T-helper 1 cell (primary cell): ENCODE results near the gene TRMT44.
"Not testable (repeated sequence)": the region's sequence is repeated elsewhere in the genome, so short reads cannot be mapped to it uniquely, and the experiment has no call there.

Experiments used
- DNase-seq, 5 donors: peaks; one replicate each; pipeline ENCODE4 v3.0.0-alpha.2; 2012 to 2020

Gene TRMT44

GRCh38 chr4:8471211-8471875 lies 30.8 kb downstream of the TRMT44 start:
- no peak for DNase-seq

- no peak for DNase-seq
Measured at GRCh38 chr4:8472158-8472688, 31.6 kb downstream of the TRMT44 start.

GRCh38 chr4:8472689-8473197 lies 32.2 kb downstream of the TRMT44 start:
- no peak for DNase-seq

GRCh38 chr4:8473198-8473919 lies 32.8 kb downstream of the TRMT44 start:
- no peak for DNase-seq

GRCh38 chr4:8473920-8474590 lies 33.5 kb downstream of the TRMT44 start:
- DNase-seq = no peak

GRCh38 chr4:8474856-8475255 lies 34.3 kb downstream of the TRMT44 start:
- no peak for DNase-seq

- DNase-seq = no peak
Measured at GRCh38 chr4:8475751-8476575, 35.4 kb downstream of the TRMT44 start.

- no peak for DNase-seq
Measured at GRCh38 chr4:8477095-8477635, 36.6 kb downstream of the TRMT44 start.

- no peak for DNase-seq
Measured at GRCh38 chr4:8477676-8478075, 37.1 kb downstream of the TRMT44 start.

GRCh38 chr4:8478371-8478770 lies 37.8 kb downstream of the TRMT44 start:
- no peak for DNase-seq

GRCh38 chr4:8478801-8479744 lies 38.5 kb downstream of the TRMT44 start:
- peak in 1 of 5 donors; percentile 24 for DNase-seq

GRCh38 chr4:8480221-8480620 lies 39.6 kb downstream of the TRMT44 start:
- DNase-seq = no peak

GRCh38 chr4:8486643-8487042 lies 46.1 kb downstream of the TRMT44 start:
- DNase-seq = not testable (repeated sequence)

GRCh38 chr4:8488791-8489369 lies 48.3 kb downstream of the TRMT44 start:
- no peak for DNase-seq

GRCh38 chr4:8491478-8491877 lies 50.9 kb downstream of the TRMT44 start:
- not testable (repeated sequence) for DNase-seq

GRCh38 chr4:8492174-8492573 lies 51.6 kb downstream of the TRMT44 start:
- DNase-seq = no peak

GRCh38 chr4:8493484-8493883 lies 52.9 kb downstream of the TRMT44 start:
- no peak for DNase-seq

- DNase-seq = no peak
Measured at GRCh38 chr4:8494218-8494617, 53.6 kb downstream of the TRMT44 start.

GRCh38 chr4:8494983-8495548 lies 54.5 kb downstream of the TRMT44 start:
- DNase-seq = no peak

- DNase-seq = no peak
Measured at GRCh38 chr4:8495803-8496202, 55.2 kb downstream of the TRMT44 start.
